ENCODE results near the gene ZNF804B.

The ZNF804B gene

DNA sequence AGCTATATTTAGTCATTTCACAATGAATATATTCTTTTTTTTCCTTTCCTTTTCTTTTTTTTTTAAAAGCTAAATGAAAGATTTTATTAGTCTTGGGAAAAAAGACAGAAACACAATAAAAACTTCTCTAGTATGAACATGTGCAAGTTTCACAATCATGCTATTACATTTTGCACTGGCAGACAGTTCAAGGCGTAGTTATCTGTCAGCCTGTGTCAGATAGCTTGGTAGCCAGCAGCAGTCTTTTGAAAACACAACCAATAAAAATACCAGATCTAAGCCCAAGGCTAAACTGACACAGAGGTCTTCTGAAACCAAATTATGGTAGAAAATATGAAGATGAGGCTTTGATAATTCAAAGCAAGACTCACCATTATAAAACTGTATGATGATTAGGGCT is 241.8 kb downstream of the ZNF804B start:
- no peak for DNase-seq

DNA sequence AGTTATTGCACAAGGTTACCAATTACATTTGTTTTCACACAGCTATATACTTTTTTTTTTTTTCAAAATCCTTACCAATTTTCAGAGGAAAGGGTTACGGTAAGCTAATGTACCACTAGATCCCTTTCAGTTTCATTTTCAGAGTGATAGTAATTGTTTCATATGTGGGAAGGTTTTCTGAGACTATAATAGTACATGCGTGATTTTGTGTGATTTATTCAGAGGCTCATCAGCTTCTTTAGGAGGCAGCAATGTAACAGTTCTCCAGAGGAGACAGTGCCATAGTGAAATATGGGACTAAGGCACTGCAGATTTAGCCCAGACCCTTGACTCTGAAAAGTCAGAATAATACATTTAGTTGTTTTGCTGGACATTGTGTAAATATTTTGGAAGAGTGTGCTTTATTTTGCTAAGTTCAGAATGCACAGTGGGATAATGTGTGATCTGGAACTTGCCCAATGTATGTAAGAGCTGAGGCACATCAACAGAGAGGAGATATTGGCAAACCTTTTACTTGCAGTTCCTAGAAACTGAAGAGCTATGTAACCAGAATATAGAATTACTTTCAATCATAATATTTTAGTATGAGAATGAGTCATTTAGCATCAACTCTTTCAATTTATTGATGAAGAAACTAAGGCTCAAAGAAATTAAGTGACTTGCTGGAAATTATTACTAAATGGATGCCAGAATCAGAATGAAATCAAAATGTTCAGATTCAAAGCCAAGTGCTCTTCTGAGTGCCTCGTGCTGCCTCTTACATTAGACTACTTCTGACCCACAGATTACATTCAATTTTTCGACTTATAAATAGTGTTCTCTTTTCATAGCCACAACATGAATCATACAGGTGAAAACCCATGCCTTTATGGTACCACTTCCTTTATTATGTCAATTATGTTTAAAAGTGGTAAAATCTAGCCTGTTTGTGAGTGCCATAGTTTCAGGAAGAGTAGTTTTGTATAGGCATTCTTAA is 243.8 kb downstream of the ZNF804B start:
- no peak for DNase-seq

DNA sequence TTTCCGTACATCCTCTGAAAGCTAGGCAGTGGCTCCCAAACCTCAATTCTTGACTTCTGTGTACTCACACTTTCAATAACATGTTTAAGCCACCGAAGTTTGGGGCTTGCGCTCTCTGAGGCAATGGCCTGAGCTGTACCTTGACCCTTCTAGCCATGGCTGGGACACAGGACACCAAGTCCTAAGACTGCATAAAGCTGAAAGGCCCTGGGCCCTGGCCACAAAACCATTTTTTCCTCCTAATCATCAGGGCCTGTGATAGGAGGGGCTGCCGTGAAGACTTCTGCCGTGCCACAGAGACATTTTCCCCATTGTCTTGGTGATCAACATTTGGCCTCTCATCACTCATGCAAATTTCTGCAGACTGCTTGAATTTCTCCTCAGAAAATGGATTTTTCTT is 252.5 kb downstream of the ZNF804B start:
- no peak for DNase-seq

DNA sequence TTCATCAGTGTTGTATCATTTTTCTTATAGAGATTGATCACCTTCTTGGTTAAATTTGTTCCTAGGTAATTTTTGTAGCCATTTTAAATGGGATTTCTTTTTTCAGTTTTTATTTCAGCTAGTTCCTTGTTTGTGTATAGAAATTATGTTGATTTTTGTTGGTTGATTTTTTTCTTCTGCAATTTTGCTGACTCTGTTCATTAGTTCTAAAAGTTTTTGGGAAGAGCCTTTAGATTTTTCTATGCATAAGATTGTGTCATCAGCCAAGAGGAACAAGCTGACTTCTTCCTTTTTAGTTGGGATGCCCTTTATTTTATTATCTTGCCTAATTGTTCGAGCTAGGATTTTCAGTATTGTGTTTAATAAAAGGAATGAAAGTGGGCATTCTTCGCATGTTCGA is 258.2 kb downstream of the ZNF804B start:
- DNase-seq: no peak

DNA sequence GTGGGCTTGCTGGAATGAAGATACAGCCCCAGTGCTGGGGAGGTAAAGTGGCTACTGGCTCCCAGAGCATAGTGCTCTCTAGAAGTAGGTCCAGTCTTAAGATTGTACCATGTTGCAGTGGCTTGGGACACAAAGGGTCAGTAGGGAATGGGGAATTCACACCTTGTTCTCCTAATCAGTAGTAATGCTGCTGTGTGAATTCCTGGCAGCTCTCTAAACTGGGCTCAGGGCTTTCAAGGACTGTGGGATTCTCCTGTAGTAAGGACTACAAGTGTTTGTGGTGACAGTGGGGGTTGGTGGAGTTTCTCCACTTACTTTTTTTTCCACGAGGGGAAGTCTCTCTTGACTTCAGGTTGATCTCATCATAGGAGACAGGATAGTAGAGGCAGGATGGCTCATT is 262.2 kb downstream of the ZNF804B start:
- no peak for DNase-seq

DNA sequence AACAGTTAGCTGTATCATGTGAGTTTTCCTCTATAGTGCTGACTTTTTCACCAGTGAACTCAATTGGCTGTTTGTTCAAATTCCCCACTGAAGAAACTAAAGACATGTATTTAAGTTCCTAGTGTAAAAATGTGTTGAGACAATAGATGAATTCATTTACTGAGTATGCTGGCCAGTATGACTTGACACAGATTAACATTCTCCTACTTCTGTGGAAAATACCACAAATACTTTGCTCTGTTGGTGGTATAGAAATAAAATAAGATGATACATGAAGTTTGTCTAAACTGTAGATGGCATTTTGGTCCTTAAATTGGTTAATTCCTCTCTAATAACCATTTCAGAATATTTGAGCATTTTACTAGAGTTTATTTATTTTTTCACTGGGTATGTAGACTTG is 263.7 kb downstream of the ZNF804B start:
- DNase-seq: no peak

DNA sequence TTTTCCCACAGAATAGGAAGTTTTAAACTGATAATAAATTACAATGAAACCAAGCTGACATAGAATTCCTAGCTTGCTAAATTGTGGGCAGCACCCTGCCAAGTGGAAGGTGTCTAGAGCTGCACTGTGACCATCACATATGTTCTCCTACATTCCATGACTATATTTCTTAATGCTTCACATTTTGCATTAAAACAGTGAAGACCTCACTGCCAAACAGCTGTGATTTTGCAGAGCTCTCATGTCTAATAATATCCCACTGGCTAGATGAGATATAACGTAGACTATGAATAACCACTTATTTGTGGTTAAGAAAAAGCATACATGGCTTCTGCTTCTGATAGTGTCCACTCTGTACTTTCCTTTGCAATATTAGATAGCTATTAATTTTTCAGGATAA is 264.4 kb downstream of the ZNF804B start:
- no peak for DNase-seq

DNA sequence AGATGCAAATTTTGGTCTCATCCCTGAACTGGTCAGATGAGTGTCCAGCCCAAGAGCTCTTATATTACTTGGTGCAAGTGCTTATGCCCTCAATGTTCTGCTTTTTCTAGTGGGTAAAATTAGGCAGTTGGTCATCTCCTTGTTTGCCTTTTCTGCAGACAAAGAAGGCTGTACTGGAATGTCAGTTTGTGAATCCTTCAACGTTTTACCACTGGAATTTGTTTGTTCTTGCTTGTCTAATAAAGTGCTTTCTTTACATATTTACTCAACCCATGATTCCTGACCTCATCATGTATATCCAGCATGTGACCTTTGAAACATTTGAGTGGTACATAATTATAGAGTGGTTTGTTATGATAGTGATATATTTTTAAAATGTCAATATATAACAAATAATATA is 268.3 kb downstream of the ZNF804B start:
- DNase-seq: no peak

DNA sequence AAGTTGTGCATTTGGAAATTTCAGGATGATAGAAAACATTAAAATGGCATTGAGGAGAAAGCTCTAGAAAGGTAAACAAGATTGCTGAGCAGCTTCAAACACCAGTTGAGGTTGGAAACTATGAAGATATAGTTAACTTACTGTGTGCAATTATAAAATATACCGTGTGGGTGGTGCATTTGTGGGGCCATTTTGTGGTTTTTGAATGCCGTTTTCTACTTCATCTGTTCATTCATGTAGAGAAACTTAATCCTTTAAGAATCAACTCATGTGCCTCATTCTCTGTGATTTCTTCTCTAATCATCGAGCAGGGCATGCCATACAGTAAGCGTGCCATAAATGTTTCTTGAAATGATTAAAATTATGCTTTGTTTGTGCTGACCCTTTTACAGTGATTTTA is 268.8 kb downstream of the ZNF804B start:
- DNase-seq: no peak

DNA sequence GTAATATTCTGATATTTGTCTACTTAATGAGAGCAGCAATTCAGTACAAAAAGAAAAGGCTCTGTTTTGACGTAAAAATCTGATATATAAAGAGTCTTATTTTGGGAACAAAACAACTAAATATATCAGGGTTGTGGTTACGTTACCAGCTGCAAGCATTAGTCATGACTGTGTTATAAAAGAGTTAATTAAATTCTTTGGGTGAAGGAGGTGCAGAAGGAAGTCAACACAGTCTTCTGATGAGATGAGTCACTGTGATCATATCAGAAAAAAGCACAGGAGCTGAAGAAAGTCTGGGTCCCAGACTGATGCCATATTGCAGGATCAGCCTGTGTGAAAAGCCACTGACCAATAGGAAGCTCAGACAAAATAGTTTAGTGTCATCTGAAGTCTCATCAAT is 270.4 kb downstream of the ZNF804B start:
- no peak for DNase-seq

DNA sequence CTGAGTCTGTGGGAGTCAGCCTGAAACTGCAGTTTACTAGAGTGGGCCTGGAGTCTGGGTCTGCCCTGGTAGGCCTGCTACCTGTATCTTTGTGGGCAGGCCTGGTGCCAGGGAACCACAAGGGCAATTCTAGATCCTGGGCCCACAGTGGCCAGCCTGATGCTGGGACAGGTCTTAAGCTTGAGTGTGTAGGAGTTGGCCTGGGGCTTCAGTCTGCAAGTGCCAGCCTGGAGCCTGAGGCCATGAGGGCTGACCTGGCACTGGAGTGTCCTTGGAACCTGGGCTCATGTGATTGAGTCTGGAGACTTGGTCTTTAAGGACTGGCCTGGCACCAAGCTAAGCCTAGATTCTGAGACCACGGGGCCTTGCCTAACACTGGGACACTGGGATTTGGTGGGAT is 281.7 kb downstream of the ZNF804B start:
- DNase-seq: no peak

DNA sequence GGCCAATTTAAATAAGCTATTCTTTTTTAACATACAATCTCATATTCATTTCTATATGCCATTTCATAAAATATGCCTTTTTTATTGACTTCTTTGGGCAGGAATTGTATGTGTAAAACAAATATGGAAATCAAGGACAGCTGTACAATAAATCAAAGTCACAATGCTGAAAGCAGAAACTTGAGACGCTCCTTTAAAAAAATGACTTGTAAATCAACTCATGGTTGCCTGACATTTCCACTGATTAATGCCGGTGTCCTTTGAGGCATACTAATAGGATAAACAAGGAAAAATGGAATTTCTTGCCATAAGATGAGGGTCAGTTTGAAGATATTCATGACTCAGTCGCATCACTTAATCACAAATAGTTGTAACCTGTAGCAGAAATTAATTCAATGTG is 283.4 kb downstream of the ZNF804B start:
- no peak for DNase-seq

DNA sequence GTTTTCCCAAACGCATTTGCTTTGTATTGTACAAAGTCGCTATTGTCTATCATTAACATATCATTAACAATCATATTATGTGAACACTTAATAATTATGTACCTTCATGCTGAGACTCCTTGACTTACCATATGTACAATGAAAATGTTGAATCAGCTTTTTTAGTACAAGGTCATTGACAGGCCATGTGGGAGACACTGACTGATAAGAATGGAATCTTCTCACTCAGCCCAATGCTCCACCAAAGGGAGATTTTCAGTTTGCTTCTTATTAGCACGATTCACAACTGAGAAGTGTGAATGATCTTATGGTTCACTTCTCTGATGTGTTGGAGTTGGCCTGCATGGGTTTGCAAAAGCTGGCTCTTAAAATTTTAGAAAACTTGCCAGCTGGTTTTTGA is 289.5 kb downstream of the ZNF804B start:
- DNase-seq: no peak

DNA sequence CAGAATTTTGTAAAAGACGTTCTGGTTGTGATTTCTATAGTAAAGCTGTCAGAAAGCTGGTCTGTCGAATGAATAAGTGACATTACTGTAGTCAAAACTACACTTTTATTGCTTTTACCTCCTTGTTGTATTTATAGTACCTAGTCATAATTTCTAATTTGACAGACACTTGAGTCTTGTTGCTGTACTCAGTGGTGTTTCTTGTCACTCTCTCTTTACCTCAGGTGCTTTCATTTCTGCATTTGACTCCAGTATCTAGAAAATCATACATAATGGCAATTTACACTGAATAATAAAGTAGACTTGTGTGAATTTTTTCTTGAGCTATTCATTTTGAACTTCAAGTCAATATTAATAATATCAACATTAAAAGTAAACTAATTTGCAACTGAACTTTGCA is 293.6 kb downstream of the ZNF804B start:
- DNase-seq: no peak

DNA sequence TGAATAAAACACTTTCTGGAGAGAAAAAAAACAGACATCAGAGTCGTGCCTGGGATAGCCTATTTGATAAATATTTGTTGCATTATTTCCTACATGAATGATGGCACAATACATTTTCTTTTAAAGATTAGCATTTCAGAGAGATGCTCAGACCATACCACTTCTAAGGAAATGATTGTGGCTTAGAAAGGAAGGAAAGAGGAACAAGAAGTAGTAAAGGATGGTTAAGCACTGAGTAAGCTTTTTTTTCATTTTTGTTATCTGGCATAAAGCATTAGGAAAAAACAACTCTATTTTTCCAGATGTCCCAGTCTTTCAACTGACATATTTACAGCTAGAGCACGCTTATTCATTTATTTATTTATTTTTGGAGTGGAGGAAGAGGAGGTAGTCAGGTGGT is 294.9 kb downstream of the ZNF804B start:
- no peak for DNase-seq

DNA sequence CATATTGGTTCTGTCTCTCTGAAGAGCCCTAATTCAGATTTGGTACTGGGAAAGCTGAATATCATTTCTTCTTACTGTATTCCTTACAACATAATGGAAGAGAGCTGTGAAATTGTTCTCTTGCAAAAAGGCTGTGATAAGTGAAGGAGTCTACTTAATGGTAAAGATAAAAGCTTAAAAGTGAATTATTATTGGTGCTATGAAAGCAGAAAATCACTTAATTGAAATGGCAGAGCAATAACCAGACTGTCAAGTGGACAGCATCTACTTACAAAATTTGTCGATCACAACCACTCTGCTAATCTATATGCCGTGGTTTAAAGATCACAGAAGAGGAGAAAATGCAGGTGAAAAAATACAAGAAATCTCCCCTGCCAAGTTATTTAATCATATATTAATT is 300.7 kb downstream of the ZNF804B start:
- DNase-seq: no peak

DNA sequence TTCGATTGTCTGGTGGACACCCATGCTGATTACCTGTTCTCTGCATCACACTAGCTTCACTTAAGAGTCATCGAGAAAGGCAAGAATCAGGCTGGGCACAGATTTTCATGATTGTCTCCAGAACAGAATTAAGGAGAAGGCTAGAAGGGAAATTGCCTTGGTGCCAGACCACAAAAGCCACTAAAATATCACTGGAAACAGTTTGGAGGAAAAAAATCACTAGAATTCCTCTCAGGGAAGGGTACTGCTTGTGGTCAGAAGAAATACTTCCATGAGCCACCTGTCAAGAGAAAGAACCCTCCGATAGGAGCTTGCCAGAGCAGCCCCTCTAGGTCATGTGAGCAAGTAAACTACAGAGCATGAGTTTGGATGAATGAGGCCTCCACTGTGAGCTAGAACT is 305.3 kb downstream of the ZNF804B start:
- DNase-seq: no peak

DNA sequence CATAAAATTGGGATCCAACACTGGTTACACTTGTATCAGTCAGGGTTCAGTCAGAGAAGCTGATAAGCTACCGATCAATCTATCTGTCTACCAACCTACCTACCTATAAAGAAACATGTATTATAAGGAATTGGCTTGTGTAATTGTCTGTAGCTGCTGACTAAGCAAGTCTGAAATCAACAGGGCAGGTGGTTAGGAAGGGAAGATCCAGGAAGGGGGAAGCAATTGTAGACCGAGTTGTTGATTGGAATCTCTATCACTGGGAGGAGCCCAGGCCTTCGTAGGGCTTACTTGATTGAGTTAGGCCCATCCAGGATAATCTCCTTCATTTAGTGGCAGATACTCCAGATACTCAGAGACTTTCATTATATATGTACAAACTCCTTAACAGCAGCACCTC is 307.5 kb downstream of the ZNF804B start:
- DNase-seq: no peak

DNA sequence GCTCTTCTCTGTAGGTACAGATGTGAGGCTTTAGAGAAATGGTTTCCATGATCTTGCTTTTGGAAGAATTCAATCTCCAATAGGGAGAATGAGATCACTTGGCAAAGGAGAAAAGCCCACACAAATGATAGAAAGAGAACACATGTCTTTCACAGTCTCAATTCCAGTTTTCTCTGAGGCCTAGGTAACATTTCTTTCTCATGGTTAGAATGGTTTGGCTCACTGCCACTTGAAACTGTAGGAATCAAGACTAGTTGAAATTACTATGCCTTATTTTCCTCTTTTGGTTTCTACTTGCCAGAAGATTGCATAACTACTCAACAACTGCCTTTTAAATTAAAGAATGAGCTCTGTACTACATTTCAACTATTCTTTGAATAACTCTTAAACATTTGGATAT is 312.6 kb downstream of the ZNF804B start:
- no peak for DNase-seq

DNA sequence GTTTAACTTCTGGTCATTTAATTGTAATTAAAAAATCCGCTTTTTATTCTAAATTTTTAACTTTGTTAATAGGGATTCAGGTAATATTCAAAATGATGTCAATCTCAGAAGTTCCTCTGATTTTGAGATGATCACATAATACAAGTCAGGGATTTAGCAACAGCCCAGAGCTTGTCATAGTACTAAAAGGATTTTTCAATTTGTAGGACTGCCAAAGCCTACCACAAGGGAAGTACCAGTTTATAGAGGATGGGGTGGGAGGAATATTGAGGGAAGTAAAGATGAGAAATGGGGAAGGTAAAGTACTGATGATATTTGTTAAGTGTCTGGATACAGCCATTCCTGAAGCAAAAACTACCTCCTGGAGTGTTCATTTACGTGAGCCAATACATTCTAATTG is 314.3 kb downstream of the ZNF804B start:
- DNase-seq: no peak

DNA sequence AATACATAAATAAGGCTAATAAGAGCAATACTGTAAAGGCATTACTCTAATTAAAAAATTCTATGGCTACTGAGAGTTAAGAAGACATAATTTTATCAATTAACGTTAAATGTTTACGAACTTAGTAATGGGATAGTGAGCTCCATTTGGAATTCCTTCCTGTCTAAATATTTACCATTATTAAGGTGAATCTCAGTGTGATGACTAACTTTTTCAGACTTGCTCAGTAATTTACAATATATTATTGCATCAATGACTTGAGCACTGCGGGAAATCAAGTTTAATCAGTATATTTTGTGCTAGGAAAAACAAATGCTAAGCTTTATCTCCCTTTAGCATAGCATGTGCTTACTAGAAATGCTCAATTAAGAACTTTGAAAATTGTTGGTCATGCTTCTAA is 318.5 kb downstream of the ZNF804B start:
- no peak for DNase-seq

DNA sequence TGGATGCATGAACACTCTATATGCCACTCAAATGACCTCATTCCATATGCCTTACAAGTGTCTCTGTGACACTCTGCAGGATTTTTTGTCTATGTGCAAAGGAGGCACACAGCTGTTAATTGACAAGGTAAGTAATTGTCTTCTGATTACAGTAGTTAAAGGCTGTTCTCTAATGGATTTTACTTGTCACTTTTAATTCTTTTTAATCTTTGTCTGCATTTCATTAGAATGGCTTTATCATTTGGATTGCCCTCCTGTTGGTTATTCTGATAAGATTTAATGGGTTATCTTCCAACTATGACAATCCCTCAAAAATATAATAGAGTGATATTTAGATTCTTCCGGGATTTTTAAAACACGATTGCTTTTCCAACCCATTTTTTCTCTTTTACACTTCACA is 326.1 kb downstream of the ZNF804B start:
- DNase-seq: no peak

DNA sequence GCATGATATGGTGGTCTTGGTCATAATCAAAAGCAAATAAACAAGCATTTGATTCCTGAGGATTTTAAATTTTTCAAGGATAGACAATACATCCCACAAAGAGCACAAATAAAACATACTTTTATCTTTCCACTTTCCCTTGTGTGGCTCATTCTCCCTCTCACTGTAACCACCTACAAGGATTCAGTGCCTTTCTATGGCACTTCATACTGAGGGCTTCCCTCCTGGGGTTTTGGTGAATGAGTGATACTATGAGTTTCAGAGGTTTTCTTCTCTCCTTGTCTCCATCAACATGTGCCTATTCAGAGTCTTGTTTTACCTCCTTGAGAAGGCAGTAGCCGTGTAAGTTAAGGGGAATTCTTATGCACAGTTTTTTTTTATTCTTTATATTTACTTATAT is 332.1 kb downstream of the ZNF804B start:
- DNase-seq: no peak

DNA sequence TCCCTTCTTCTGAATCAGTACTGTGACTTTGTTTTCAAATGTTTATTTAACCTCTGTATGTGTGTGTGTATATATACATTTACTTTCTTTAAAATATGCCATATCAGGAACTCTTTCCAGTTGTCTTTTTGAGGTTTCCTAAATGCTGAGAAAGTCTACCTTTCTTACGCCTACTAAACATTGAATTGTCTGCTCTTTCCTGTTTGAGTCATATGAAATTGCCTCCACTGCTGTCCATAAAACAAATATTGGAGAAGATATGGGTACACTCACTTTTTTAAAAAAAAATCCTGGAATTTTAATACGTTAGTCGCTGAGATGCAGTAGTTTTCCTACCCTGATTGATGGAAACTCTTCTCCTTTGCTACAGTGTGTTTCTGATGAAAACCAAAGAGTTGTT is 334.8 kb downstream of the ZNF804B start:
- no peak for DNase-seq

DNA sequence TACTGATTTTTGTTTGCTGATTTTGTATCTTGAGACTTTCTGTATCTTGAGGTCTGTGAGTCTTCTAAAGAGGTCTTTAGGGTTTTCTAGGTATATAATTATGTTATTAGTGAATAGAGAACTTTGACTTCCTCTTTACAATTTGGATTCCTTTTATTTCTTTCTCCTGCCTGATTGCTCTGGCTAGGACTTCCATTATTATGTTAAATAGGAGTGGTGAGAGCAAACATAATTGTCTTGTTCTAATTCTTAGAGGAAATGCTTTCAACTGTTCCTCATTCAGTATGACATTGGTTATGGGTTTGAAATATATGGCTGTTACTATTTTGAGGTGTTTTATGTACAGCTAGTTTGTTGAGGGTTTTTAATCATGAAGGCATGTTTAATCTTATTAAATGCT is 344.1 kb downstream of the ZNF804B start:
- DNase-seq: no peak

Data from femur (tissue), 1 donor.